Tibial artery (tissue), 4 donors: ENCODE data around the gene KRT31.

Experiments
- DNase-seq, 2 donors: peaks; one replicate each; pipeline ENCODE4 v3.0.0-alpha.2; 2019
- H3K27ac ChIP-seq, 2 donors: fragments of 200-600 bp; sonication (generic) in 1 of 2; 1 replicate in 1 of 2; 2 replicates in 1 of 2; pipeline ENCODE4 v1.5.1; 2018 to 2019; ENCODE audit warnings: mild to moderate bottlenecking in 1 of 2
- H3K27me3 ChIP-seq, 2 donors: fragments of 200-600 bp; sonication (generic) in 1 of 2; one replicate each; pipeline versions ENCODE4 v1.5.1 to v1.6.0; 2016 to 2019
- H3K36me3 ChIP-seq, 3 donors: fragments of 200-600 bp; sonication (generic) in 2 of 3; one replicate each; pipeline ENCODE4 v1.5.1; 2016 to 2019; ENCODE audit warnings: mild to moderate bottlenecking in 2 of 3
- H3K4me1 ChIP-seq, 4 donors: fragments of 200-600 bp; sonication (generic) in 2 of 4; 1 replicate in 3 of 4; 2 replicates in 1 of 4; pipeline ENCODE4 v1.5.1; 2016 to 2019
- H3K4me3 ChIP-seq, 2 donors: fragments of 200-600 bp; sonication (generic) in 1 of 2; 1 replicate in 1 of 2; 2 replicates in 1 of 2; pipeline ENCODE4 v1.5.1; 2018 to 2019; ENCODE audit warnings: mild to moderate bottlenecking in 2 of 2
- H3K9me3 ChIP-seq, 3 donors: fragments of 200-600 bp; sonication (generic) in 1 of 3; one replicate each; pipeline ENCODE4 v1.5.1; 2016 to 2019
- CTCF ChIP-seq, 2 experiments: fragments of 200-600 bp in 1 of 2; fragments of 450-650 bp in 1 of 2; IDR thresholded peaks; one replicate each; pipeline ENCODE4 v1.5.1; 2017 to 2019; ENCODE audit warnings: antibody characterized with exemption in 2 of 2, mild to moderate bottlenecking in 1 of 2, moderate library complexity in 1 of 2
- intact Hi-C: fragments of 100-400 bp; cut with DNase I; formaldehyde crosslinking; loops from one replicate; pipeline ENCODE4 v1.15.0; 2023; ENCODE audit warnings: low total_unique reads

KRT31 gene

GRCh38 chr17:41440531-41441033 is 43.2 kb upstream of the KRT31 start, which contains the start of gene KRT38:
KRT38 (minus strand) TSS chr17:41440983; CDS start chr17:41440921, 62 bp downstream.
- Histone ChIP-seq H3K9me3 (no peaks in the 10 kb centered on the region), H3K36me3 (no peaks in the 10 kb centered on the region), H3K27ac (no peak within 1 kb of the TSS), H3K4me3 (no peak within 1 kb of the TSS), H3K27me3 (peaks cover 0 to 9% of the 10 kb centered on the region in 2 donors), H3K4me1 (no peaks in the 10 kb centered on the region)
- TF ChIP-seq CTCF (IDR thresholded peaks at IDR 0.05): no peak
- intact Hi-C loops: no loop called here
- DNase-seq: no peak

GRCh38 chr17:41439375-41439774 is 42.0 kb upstream of the KRT31 start:
- H3K9me3 ChIP-seq: no peaks in the 10 kb centered on the region
- H3K27me3 ChIP-seq: peaks cover 0 to 3% of the 10 kb centered on the region in 2 donors
- no peak overlapping the region for H3K27ac ChIP-seq
- intact Hi-C loops: no loop called here
- no peak for TF ChIP-seq CTCF (IDR thresholded peaks at IDR 0.05)
- H3K36me3 ChIP-seq: no peaks in the 10 kb centered on the region
- no peak overlapping the region for H3K4me3 ChIP-seq
- no peaks in the 10 kb centered on the region for H3K4me1 ChIP-seq
- no peak for DNase-seq

GRCh38 chr17:41437769-41438168 is 40.4 kb upstream of the KRT31 start:
- DNase-seq: no peak
- Histone ChIP-seq H3K4me1 (no peaks in the 10 kb centered on the region), H3K4me3 (no peak overlapping the region), H3K9me3 (no peaks in the 10 kb centered on the region), H3K27ac (no peak overlapping the region), H3K27me3 (peaks cover 0 to 2% of the 10 kb centered on the region in 2 donors), H3K36me3 (no peaks in the 10 kb centered on the region)
- intact Hi-C loops: no loop called here
- TF ChIP-seq CTCF (IDR thresholded peaks at IDR 0.05): no peak

- Histone ChIP-seq H3K9me3 (no peaks in the 10 kb centered on the region), H3K27me3 (peaks cover 0 to 2% of the 10 kb centered on the region in 2 donors), H3K4me3 (no peak overlapping the region), H3K27ac (no peak overlapping the region), H3K36me3 (no peaks in the 10 kb centered on the region), H3K4me1 (no peaks in the 10 kb centered on the region)
- TF ChIP-seq CTCF (IDR thresholded peaks at IDR 0.05): no peak
- DNase-seq: no peak
- intact Hi-C loops: no loop called here
Observed at GRCh38 chr17:41437254-41437653, 39.8 kb upstream of the KRT31 start.

- no peak for DNase-seq
- Histone ChIP-seq H3K36me3 (no peaks in the 10 kb centered on the region), H3K27ac (no peak overlapping the region), H3K4me1 (no peaks in the 10 kb centered on the region), H3K27me3 (peaks cover 0 to 5% of the 10 kb centered on the region in 2 donors), H3K4me3 (no peak overlapping the region), H3K9me3 (no peaks in the 10 kb centered on the region)
- TF ChIP-seq CTCF (IDR thresholded peaks at IDR 0.05): no peak
- intact Hi-C loops: no loop called here
Observed at GRCh38 chr17:41434415-41434814, 37.0 kb upstream of the KRT31 start.

- Histone ChIP-seq H3K27ac (no peak overlapping the region), H3K27me3 (peaks cover 0 to 5% of the 10 kb centered on the region in 2 donors), H3K9me3 (no peaks in the 10 kb centered on the region), H3K4me3 (no peak overlapping the region), H3K4me1 (no peaks in the 10 kb centered on the region), H3K36me3 (no peaks in the 10 kb centered on the region)
- no peak for DNase-seq
- intact Hi-C loops: no loop called here
- TF ChIP-seq CTCF (IDR thresholded peaks at IDR 0.05): no peak
Observed at GRCh38 chr17:41434005-41434404, 36.6 kb upstream of the KRT31 start.
